Liver (tissue), 9 donors: ENCODE measurements around the gene HIF1AN. TPM values are rescaled to one million over a fixed set of nuclear protein-coding genes. Genes with fewer than 3 reads are reported as not detected.

Source experiments
- DNase-seq: peaks from one replicate; pipeline ENCODE4 v3.0.0-alpha.2; 2017; ENCODE audit warnings: low spot score
- H3K27ac ChIP-seq, 2 donors: one replicate each; pipeline ENCODE4 v1.7.0; 2013; ENCODE audit warnings: inconsistent platforms in 2 of 2, low read length in 2 of 2, control low read depth in 1 of 2, low read depth in 1 of 2, mild to moderate bottlenecking in 1 of 2
- H3K27me3 ChIP-seq, 4 donors: one replicate each; pipeline versions ENCODE4 v1.6.1 to v1.7.0; 2013; ENCODE audit warnings: low read length in 3 of 4, inconsistent platforms in 1 of 4, mild to moderate bottlenecking in 1 of 4, moderate library complexity in 1 of 4; ENCODE audit not compliant: control insufficient read depth in 4 of 4, insufficient read depth in 4 of 4
- H3K36me3 ChIP-seq, 4 donors: one replicate each; pipeline versions ENCODE4 v1.6.1 to v1.7.0; 2013; ENCODE audit warnings: low read length in 3 of 4, mild to moderate bottlenecking in 3 of 4, low read depth in 1 of 4, moderate library complexity in 1 of 4; ENCODE audit not compliant: control insufficient read depth in 4 of 4, insufficient read depth in 3 of 4
- H3K4me1 ChIP-seq, 4 donors: one replicate each; pipeline versions ENCODE4 v1.6.1 to v1.7.0; 2013; ENCODE audit warnings: low read length in 3 of 4, mild to moderate bottlenecking in 3 of 4, moderate library complexity in 1 of 4; ENCODE audit not compliant: control insufficient read depth in 4 of 4, insufficient read depth in 4 of 4
- H3K4me3 ChIP-seq, 3 donors: one replicate each; pipeline versions ENCODE4 v1.6.1 to v1.7.0; 2013; ENCODE audit warnings: low read length in 3 of 3, control low read depth in 1 of 3, low read depth in 1 of 3, mild to moderate bottlenecking in 1 of 3
- H3K9ac ChIP-seq, 2 donors: one replicate each; pipeline ENCODE4 v1.7.0; 2013; ENCODE audit warnings: low read length in 2 of 2, mild to moderate bottlenecking in 2 of 2, moderate library complexity in 2 of 2, control low read depth in 1 of 2, low read depth in 1 of 2
- H3K9me3 ChIP-seq, 4 donors: one replicate each; pipeline versions ENCODE4 v1.6.1 to v1.7.0; 2013; ENCODE audit warnings: low read length in 3 of 4; ENCODE audit not compliant: control insufficient read depth in 4 of 4
- ATF3 ChIP-seq: IDR thresholded peaks from 2 replicates; pipeline ENCODE4 v1.6.1; 2016; ENCODE audit warnings: antibody characterized with exemption
- CTCF ChIP-seq: fragments of 150-350 bp; IDR thresholded peaks from 2 replicates; pipeline ENCODE4 v1.5.1; 2017; ENCODE audit warnings: improper control_type of control experiment, low read depth, low read length; ENCODE audit not compliant: missing input control
- EGR1 ChIP-seq, 2 donors: IDR thresholded peaks; 2 replicates each; pipeline ENCODE4 v1.6.1; 2016 to 2018; ENCODE audit warnings: antibody characterized with exemption in 2 of 2, low read depth in 2 of 2
- FOXA1 ChIP-seq: IDR thresholded peaks from 2 replicates; pipeline ENCODE4 v1.6.1; 2016; ENCODE audit warnings: antibody characterized with exemption
- FOXA2 ChIP-seq: IDR thresholded peaks from 2 replicates; pipeline ENCODE4 v1.6.1; 2016; ENCODE audit warnings: antibody characterized with exemption
- GABPA ChIP-seq, 2 donors: IDR thresholded peaks in 1 of 2; conservative IDR thresholded peaks in 1 of 2; 2 replicates each; pipeline ENCODE4 v1.6.1; 2016; ENCODE audit warnings: antibody characterized with exemption in 2 of 2, mild to moderate bottlenecking in 1 of 2, moderate library complexity in 1 of 2
- HNF4A ChIP-seq, 2 donors: conservative IDR thresholded peaks; 2 replicates each; pipeline ENCODE4 v1.6.1; 2016; ENCODE audit warnings: antibody characterized with exemption in 2 of 2, mild to moderate bottlenecking in 2 of 2
- HNF4G ChIP-seq: IDR thresholded peaks from 2 replicates; pipeline ENCODE4 v1.6.1; 2016; ENCODE audit warnings: antibody characterized with exemption
- JUND ChIP-seq, 2 donors: IDR thresholded peaks; 2 replicates each; pipeline ENCODE4 v1.6.1; 2016; ENCODE audit warnings: antibody characterized with exemption in 2 of 2
- NR2F2 ChIP-seq: IDR thresholded peaks from 2 replicates; pipeline ENCODE4 v1.6.1; 2016; ENCODE audit warnings: antibody characterized with exemption
- RAD21 ChIP-seq, 2 donors: IDR thresholded peaks; 2 replicates each; pipeline ENCODE4 v1.6.1; 2016; ENCODE audit warnings: antibody characterized with exemption in 2 of 2, mild to moderate bottlenecking in 2 of 2
- REST ChIP-seq: IDR thresholded peaks from 2 replicates; pipeline ENCODE4 v1.6.1; 2016; ENCODE audit warnings: antibody characterized with exemption, mild to moderate bottlenecking
- RXRA ChIP-seq, 2 donors: IDR thresholded peaks; 2 replicates each; pipeline ENCODE4 v1.6.1; 2017 to 2018; ENCODE audit warnings: antibody characterized with exemption in 2 of 2, mild to moderate bottlenecking in 1 of 2
- SP1 ChIP-seq: IDR thresholded peaks from 2 replicates; pipeline ENCODE4 v1.6.1; 2018; ENCODE audit warnings: antibody characterized with exemption, mild to moderate bottlenecking
- TAF1 ChIP-seq: conservative IDR thresholded peaks from 2 replicates; pipeline ENCODE4 v1.6.1; 2016; ENCODE audit warnings: antibody characterized with exemption, mild to moderate bottlenecking
- YY1 ChIP-seq: IDR thresholded peaks from 2 replicates; pipeline ENCODE4 v1.6.1; 2016; ENCODE audit warnings: antibody characterized with exemption, mild to moderate bottlenecking
- ZBTB33 ChIP-seq: IDR thresholded peaks from 2 replicates; pipeline ENCODE4 v1.6.1; 2016; ENCODE audit warnings: antibody characterized with exemption
- WGBS: extraction: QIAGEN DNeasy Blood & Tissue Kit; methylation state at CpG from one replicate; pipeline ENCODE4 v1.1.7; 2013; 5-methylcytosine and 5-hydroxymethylcytosine counted together
- polyA plus RNA-seq, 2 donors: library from polyadenylated mRNA; stranded (reverse) in 1 of 2; unstranded in 1 of 2; fragments of 200-250 nt in 1 of 2; fragments of >200 nt in 1 of 2; fragmentation: Nextera tagmentation in 1 of 2; extraction: Ambion mirVana in 1 of 2; gene quantifications; one replicate each; pipeline versions ENCODE4 v1.2.1 to v1.2.3, GENCODE V29; 2013 to 2015
- total RNA-seq, 2 donors: library from RNA; depleted of rRNA; stranded (reverse); fragments of >200 nt; gene quantifications; one replicate each; pipeline ENCODE4 v1.2.3, GENCODE V29; 2014
- TF ChIP-seq, protein P1 (sequence below): IDR thresholded peaks from 2 replicates; pipeline ENCODE4 v1.6.1; 2016; ENCODE audit warnings: antibody characterized with exemption
- donor health status: healthy.
- donor health status: healthy.
- donor health status: healthy.
- donor health status: healthy.
- donor health status: healthy.

The HIF1AN gene
- total and polyA plus RNA-seq, 4 donors = 4.6 to 10.7 (median 7.5) TPM

GRCh38 chr10:100567826-100568225, 32.1 kb downstream of the HIF1AN start (continued):
- TF ChIP-seq SP1 (no peak), GABPA (IDR thresholded peaks at IDR 0.05 in 1 of 2, conservative IDR thresholded peaks at IDR 0.05 in 1 of 2) (no peak), NR2F2 (no peak), RAD21 (IDR thresholded peaks at IDR 0.05) (no peak)

- Histone ChIP-seq H3K4me3 (no peak overlapping the region), H3K27me3 (peaks cover 0 to 11% (median 3%) of the 10 kb centered on the region in 4 donors), H3K9me3 (no peaks in the 10 kb centered on the region), H3K36me3 (no peaks in the 10 kb centered on the region), H3K27ac (no peak overlapping the region), H3K4me1 (no peaks in the 10 kb centered on the region), H3K9ac (no peak overlapping the region)
- no peak for TF ChIP-seq RXRA (IDR thresholded peaks at IDR 0.05)
- TF ChIP-seq SP1 = no peak
- TF ChIP-seq CTCF = no peak
- TF ChIP-seq FOXA2 = no peak
- no peak for TF ChIP-seq REST
- TF ChIP-seq ZBTB33 = no peak
- no peak for TF ChIP-seq ATF3
- no peak for TF ChIP-seq HNF4A (conservative IDR thresholded peaks at IDR 0.05)
- TF ChIP-seq JUND (IDR thresholded peaks at IDR 0.05) = no peak
- TF ChIP-seq, protein P1, sequence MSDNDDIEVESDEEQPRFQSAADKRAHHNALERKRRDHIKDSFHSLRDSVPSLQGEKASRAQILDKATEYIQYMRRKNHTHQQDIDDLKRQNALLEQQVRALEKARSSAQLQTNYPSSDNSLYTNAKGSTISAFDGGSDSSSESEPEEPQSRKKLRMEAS = no peak
- TF ChIP-seq YY1 = no peak
- no peak for TF ChIP-seq GABPA (IDR thresholded peaks at IDR 0.05 in 1 of 2, conservative IDR thresholded peaks at IDR 0.05 in 1 of 2)
- TF ChIP-seq EGR1 (IDR thresholded peaks at IDR 0.05; ENCODE audit: low read depth in 2 of 2) = no peak
- TF ChIP-seq NR2F2 = no peak
- TF ChIP-seq TAF1 = no peak
- TF ChIP-seq FOXA1 = no peak
- TF ChIP-seq HNF4G = no peak
- TF ChIP-seq RAD21 (IDR thresholded peaks at IDR 0.05) = no peak
- no peak for DNase-seq
- 79% methylated on average over 3 of the region's 3 CpGs for WGBS
Measured at GRCh38 chr10:100568912-100569311, 33.2 kb downstream of the HIF1AN start.
